Panc1 (cell line): ENCODE results near the gene CRCP. TPM values are rescaled to one million over a fixed set of nuclear protein-coding genes. Genes with fewer than 3 reads are reported as not detected.

Source experiments
- ATAC-seq: fragments of 200-7000 bp; cut with Tn5 transposase; 2 replicates; pipeline ENCODE4 v1.9.1; 2020; ENCODE audit warnings: mild to moderate bottlenecking, moderate library complexity
- BruUV-seq: library from RNA; stranded (reverse); fragments of 400-500 nt; replicated peaks from 2 replicates; lab custom pipeline; 2021; lab: Mats Ljungman, UMichigan
- CTCF ChIA-PET: fragments of 300-600 bp; sonication (Branson Sonifier 250); formaldehyde crosslinking; loops from one replicate; lab custom pipeline; 2022; ENCODE audit warnings: antibody characterized with exemption; lab: Charles Lee
- POLR2A ChIA-PET: fragments of 300-600 bp; sonication (Branson Sonifier 250); formaldehyde crosslinking; loops from one replicate; lab custom pipeline; 2022; ENCODE audit warnings: antibody characterized with exemption; lab: Charles Lee
- DNase-seq: peaks from one replicate; pipeline ENCODE4 v3.0.0-alpha.2; 2010; ENCODE audit warnings: low read depth, low spot score
- H3K27ac ChIP-seq: 2 replicates; pipeline ENCODE4 v1.5.1; 2011; ENCODE audit warnings: mild to moderate bottlenecking, low read length, inconsistent platforms
- H3K27me3 ChIP-seq: fragments of 200-500 bp; sonication (Bioruptor generic); 2 replicates; pipeline ENCODE4 v1.6.0; 2014; ENCODE audit warnings: low read length, inconsistent platforms; ENCODE audit not compliant: control insufficient read depth, insufficient read depth
- H3K36me3 ChIP-seq: fragments of 200-500 bp; sonication (Bioruptor generic); 2 replicates; pipeline ENCODE4 v1.5.1; 2014; ENCODE audit warnings: inconsistent platforms, mild to moderate bottlenecking, low read length, moderate library complexity; ENCODE audit not compliant: control insufficient read depth, insufficient read depth
- H3K4me1 ChIP-seq: 2 replicates; pipeline ENCODE4 v1.5.1; 2011; ENCODE audit warnings: inconsistent platforms, mild to moderate bottlenecking, low read length, moderate library complexity; ENCODE audit not compliant: control insufficient read depth, insufficient read depth
- H3K4me3 ChIP-seq, 2 experiments: 2 replicates each; pipeline ENCODE4 v1.5.1; 2011 to 2012; ENCODE audit warnings: low read depth in 2 of 2, low read length in 2 of 2, mild to moderate bottlenecking in 2 of 2, inconsistent platforms in 1 of 2, moderate library complexity in 1 of 2
- H3K9me3 ChIP-seq: fragments of 200-500 bp; sonication (Bioruptor generic); 2 replicates; pipeline ENCODE4 v1.5.1; 2014; ENCODE audit warnings: low read depth, mild to moderate bottlenecking, inconsistent platforms, low read length, moderate library complexity; ENCODE audit not compliant: control insufficient read depth, insufficient read depth
- POLR2AphosphoS5 ChIP-seq: IDR thresholded peaks from 2 replicates; pipeline ENCODE4 v1.6.1; 2012; ENCODE audit warnings: mild to moderate bottlenecking, low read depth, low read length, moderate library complexity
- SIN3A ChIP-seq: IDR thresholded peaks from 2 replicates; pipeline ENCODE4 v1.6.1; 2012; ENCODE audit warnings: low read depth, mild to moderate bottlenecking, low read length, moderate library complexity, borderline replicate concordance; ENCODE audit not compliant: insufficient read depth
- TCF7L2 ChIP-seq: IDR thresholded peaks from 2 replicates; pipeline ENCODE4 v1.6.1; 2011; ENCODE audit warnings: mild to moderate bottlenecking, low read depth, low read length, inconsistent platforms
- in situ Hi-C: cut with HindIII; loops from 2 replicates; pipeline ENCODE4 v1.10.0; 2016; ENCODE audit warnings: low sequenced_read_pairs, low pct_unique_long_range_greater_than_20kb
- intact Hi-C: fragments of 100-400 bp; cut with micrococcal nuclease; formaldehyde crosslinking; loops from one replicate; pipeline ENCODE4 v1.10.0; 2022; ENCODE audit not compliant: unreplicated experiment
- total RNA-seq: library from RNA; stranded (reverse); gene quantifications from one replicate; pipeline ENCODE4 v1.2.1, GENCODE V29; 2021; ENCODE audit not compliant: unreplicated experiment
- TF ChIP-seq, protein P1 (sequence below), 2 experiments: IDR thresholded peaks; 2 replicates each; pipeline ENCODE4 v1.6.1; 2011 to 2012; ENCODE audit warnings: low read depth in 2 of 2, control low read depth in 1 of 2, low read length in 1 of 2, mild to moderate bottlenecking in 1 of 2, moderate library complexity in 1 of 2; ENCODE audit not compliant: insufficient read depth in 1 of 2
- TF ChIP-seq, protein P2 (sequence below): fragments of 450-650 bp; IDR thresholded peaks from 2 replicates; pipeline ENCODE4 v1.5.1; 2017; ENCODE audit warnings: mild to moderate bottlenecking

CRCP gene
- total RNA-seq, 1 experiment from 2014 or later, result 46.4 TPM

DNA sequence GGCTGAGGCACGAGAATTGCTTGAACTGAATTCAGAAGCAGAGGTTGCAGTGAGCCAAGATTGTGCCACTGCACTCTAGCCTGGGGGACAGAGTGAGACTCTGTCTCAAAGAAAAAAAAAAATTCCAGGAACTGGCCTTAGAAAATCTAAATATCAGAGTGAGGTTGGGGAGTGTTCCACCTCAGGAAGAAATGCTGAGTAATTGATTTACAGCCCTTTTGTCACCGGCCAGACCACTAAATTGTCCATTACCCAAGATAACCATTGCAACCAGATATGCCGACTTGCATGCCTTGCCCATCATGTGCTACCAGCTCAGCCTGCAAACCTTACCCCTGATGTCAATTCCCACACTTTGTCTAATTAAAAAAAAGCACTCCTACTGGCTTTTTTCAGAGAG lies 42.4 kb downstream of the CRCP start:
- Histone ChIP-seq H3K4me1 (no peaks in the 10 kb centered on the region), H3K27me3 (no peaks in the 10 kb centered on the region), H3K27ac (no peak overlapping the region), H3K36me3 (peaks cover 5% of the 10 kb centered on the region; the same call in 1 of the 2 replicates), H3K4me3 (no peak overlapping the region), H3K9me3 (no peaks in the 10 kb centered on the region)
- TF ChIP-seq, protein P1, sequence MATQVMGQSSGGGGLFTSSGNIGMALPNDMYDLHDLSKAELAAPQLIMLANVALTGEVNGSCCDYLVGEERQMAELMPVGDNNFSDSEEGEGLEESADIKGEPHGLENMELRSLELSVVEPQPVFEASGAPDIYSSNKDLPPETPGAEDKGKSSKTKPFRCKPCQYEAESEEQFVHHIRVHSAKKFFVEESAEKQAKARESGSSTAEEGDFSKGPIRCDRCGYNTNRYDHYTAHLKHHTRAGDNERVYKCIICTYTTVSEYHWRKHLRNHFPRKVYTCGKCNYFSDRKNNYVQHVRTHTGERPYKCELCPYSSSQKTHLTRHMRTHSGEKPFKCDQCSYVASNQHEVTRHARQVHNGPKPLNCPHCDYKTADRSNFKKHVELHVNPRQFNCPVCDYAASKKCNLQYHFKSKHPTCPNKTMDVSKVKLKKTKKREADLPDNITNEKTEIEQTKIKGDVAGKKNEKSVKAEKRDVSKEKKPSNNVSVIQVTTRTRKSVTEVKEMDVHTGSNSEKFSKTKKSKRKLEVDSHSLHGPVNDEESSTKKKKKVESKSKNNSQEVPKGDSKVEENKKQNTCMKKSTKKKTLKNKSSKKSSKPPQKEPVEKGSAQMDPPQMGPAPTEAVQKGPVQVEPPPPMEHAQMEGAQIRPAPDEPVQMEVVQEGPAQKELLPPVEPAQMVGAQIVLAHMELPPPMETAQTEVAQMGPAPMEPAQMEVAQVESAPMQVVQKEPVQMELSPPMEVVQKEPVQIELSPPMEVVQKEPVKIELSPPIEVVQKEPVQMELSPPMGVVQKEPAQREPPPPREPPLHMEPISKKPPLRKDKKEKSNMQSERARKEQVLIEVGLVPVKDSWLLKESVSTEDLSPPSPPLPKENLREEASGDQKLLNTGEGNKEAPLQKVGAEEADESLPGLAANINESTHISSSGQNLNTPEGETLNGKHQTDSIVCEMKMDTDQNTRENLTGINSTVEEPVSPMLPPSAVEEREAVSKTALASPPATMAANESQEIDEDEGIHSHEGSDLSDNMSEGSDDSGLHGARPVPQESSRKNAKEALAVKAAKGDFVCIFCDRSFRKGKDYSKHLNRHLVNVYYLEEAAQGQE (IDR thresholded peaks at IDR 0.05; ENCODE audit: insufficient read depth in 1 of 2, low read depth in 2 of 2, low read length in 1 of 2), result no peak
- TF ChIP-seq TCF7L2 (no peak), SIN3A (no peak), POLR2AphosphoS5 (no peak)
- TF ChIP-seq, protein P2, sequence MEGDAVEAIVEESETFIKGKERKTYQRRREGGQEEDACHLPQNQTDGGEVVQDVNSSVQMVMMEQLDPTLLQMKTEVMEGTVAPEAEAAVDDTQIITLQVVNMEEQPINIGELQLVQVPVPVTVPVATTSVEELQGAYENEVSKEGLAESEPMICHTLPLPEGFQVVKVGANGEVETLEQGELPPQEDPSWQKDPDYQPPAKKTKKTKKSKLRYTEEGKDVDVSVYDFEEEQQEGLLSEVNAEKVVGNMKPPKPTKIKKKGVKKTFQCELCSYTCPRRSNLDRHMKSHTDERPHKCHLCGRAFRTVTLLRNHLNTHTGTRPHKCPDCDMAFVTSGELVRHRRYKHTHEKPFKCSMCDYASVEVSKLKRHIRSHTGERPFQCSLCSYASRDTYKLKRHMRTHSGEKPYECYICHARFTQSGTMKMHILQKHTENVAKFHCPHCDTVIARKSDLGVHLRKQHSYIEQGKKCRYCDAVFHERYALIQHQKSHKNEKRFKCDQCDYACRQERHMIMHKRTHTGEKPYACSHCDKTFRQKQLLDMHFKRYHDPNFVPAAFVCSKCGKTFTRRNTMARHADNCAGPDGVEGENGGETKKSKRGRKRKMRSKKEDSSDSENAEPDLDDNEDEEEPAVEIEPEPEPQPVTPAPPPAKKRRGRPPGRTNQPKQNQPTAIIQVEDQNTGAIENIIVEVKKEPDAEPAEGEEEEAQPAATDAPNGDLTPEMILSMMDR, result no peak
- BruUV-seq, result no TSS peak
- in situ Hi-C loops (no loop called here), intact Hi-C loops (no loop called here)
- POLR2A ChIA-PET, result no interaction called here
- ATAC-seq, result no peak
- no peak for DNase-seq
- CTCF ChIA-PET, result interaction anchor here (0.6 kb wide), 1 partner anchor 17 kb away, joined by 4 read pairs; no protein-coding TSS in a partner anchor

DNA sequence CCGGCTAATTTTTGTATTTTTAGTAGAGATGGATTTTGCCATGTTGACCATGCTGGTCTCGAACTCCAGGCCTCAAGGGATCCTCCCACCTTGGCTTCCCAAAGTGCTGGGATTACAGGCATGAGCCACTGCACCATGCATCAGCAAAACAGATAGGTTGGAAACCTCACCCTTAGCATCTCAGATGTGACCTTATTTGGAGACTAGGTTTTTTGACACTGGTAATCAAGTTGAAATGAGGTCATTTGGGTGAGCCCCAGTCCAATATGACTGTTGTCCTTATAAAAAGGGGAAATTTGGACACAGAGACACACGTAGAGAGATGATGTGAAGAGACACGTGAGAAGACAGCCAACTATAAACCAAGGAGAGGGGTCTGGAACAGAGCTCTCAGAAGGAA lies 48.0 kb downstream of the CRCP start:
- POLR2A ChIA-PET, result interaction anchor here (0.7 kb wide), 1 partner anchor 11 kb away, joined by 5 read pairs; no protein-coding TSS in a partner anchor
- no TSS peak for BruUV-seq

More for the DNA sequence above, 48.0 kb downstream of the CRCP start:
- intact Hi-C loops (no loop called here), in situ Hi-C loops (no loop called here)
- Histone ChIP-seq H3K36me3 (no peaks in the 10 kb centered on the region), H3K4me3 (no peak overlapping the region), H3K4me1 (no peaks in the 10 kb centered on the region), H3K27me3 (no peaks in the 10 kb centered on the region), H3K27ac (no peak overlapping the region), H3K9me3 (no peaks in the 10 kb centered on the region)
- DNase-seq (no peak), ATAC-seq (no peak)
- TF ChIP-seq SIN3A (no peak), TCF7L2 (no peak), POLR2AphosphoS5 (no peak)
- TF ChIP-seq, protein P2, result no peak
- TF ChIP-seq, protein P1 (IDR thresholded peaks at IDR 0.05; ENCODE audit: insufficient read depth in 1 of 2, low read depth in 2 of 2, low read length in 1 of 2), result no peak
- CTCF ChIA-PET, result no interaction called here
